Esophagus muscularis mucosa (tissue), 4 donors: ENCODE results near the gene AWAT2.

Experiments used
- EP300 ChIP-seq: sonication (generic); formaldehyde crosslinking; IDR thresholded peaks from one replicate; pipeline ENCODE4 v1.6.1; 2017; ENCODE audit warnings: antibody characterized with exemption
- POLR2A ChIP-seq: fragments of 450-650 bp; IDR thresholded peaks from one replicate; pipeline ENCODE4 v1.6.1; 2017; ENCODE audit warnings: antibody characterized with exemption, moderate library complexity, mild to moderate bottlenecking, low read depth
- POLR2AphosphoS5 ChIP-seq, 2 donors: sonication (generic); formaldehyde crosslinking; IDR thresholded peaks; one replicate each; pipeline ENCODE4 v1.6.1; 2017; ENCODE audit warnings: antibody characterized with exemption in 2 of 2
- TF ChIP-seq, protein P1 (sequence below), 3 experiments: fragments of 200-600 bp in 2 of 3; fragments of 450-650 bp in 1 of 3; sonication (generic) in 2 of 3; IDR thresholded peaks; one replicate each; pipeline ENCODE4 v1.5.1; 2017 to 2019; ENCODE audit warnings: antibody characterized with exemption in 3 of 3, mild to moderate bottlenecking in 2 of 3, moderate library complexity in 1 of 3

- TF ChIP-seq, protein P1, sequence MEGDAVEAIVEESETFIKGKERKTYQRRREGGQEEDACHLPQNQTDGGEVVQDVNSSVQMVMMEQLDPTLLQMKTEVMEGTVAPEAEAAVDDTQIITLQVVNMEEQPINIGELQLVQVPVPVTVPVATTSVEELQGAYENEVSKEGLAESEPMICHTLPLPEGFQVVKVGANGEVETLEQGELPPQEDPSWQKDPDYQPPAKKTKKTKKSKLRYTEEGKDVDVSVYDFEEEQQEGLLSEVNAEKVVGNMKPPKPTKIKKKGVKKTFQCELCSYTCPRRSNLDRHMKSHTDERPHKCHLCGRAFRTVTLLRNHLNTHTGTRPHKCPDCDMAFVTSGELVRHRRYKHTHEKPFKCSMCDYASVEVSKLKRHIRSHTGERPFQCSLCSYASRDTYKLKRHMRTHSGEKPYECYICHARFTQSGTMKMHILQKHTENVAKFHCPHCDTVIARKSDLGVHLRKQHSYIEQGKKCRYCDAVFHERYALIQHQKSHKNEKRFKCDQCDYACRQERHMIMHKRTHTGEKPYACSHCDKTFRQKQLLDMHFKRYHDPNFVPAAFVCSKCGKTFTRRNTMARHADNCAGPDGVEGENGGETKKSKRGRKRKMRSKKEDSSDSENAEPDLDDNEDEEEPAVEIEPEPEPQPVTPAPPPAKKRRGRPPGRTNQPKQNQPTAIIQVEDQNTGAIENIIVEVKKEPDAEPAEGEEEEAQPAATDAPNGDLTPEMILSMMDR (IDR thresholded peaks at IDR 0.05): no peak
- no peak for TF ChIP-seq EP300
- TF ChIP-seq POLR2AphosphoS5 (IDR thresholded peaks at IDR 0.05): no peak
- TF ChIP-seq POLR2A: no peak
Measured at GRCh38 chrX:70016513-70016912, 33.2 kb downstream of the AWAT2 start.
